ENCODE measurements around the gene NR2C2AP.
"Not testable (repeated sequence)": the region's sequence is repeated elsewhere in the genome, so short reads cannot be mapped to it uniquely, and the experiment has no call there.

Gene NR2C2AP

GRCh38 chr19:19185853-19186740 lies 17.1 kb downstream of the NR2C2AP start:
- peak in 11 of 56 donors; percentile 1 to 35 (median 7) for DNase-seq

DNA sequence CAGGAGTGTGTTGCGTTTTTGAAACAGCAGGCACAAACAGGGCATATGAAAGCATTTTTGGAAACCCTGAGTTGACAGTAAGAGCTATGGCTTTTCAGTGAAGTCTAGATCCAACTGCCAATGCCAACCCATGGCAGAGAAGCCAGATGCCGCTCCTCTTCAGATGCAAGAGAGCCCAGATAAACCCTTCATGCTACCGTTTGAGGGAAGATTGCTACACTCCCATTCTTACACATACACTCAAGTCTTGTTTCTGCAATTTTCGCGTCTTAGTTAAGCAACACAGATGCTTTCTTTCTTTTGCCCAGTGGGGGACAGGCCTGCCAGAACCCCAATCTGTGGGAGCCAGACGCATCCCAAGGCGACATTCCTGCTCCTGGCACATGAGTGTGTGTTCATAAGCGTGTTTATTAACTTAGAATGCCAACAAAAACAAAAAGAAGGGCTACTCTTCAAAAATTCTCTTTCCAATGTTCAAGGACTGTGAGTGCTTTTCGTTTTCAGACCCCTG lies 21.7 kb downstream of the NR2C2AP start:
- DNase-seq = no peak

DNA sequence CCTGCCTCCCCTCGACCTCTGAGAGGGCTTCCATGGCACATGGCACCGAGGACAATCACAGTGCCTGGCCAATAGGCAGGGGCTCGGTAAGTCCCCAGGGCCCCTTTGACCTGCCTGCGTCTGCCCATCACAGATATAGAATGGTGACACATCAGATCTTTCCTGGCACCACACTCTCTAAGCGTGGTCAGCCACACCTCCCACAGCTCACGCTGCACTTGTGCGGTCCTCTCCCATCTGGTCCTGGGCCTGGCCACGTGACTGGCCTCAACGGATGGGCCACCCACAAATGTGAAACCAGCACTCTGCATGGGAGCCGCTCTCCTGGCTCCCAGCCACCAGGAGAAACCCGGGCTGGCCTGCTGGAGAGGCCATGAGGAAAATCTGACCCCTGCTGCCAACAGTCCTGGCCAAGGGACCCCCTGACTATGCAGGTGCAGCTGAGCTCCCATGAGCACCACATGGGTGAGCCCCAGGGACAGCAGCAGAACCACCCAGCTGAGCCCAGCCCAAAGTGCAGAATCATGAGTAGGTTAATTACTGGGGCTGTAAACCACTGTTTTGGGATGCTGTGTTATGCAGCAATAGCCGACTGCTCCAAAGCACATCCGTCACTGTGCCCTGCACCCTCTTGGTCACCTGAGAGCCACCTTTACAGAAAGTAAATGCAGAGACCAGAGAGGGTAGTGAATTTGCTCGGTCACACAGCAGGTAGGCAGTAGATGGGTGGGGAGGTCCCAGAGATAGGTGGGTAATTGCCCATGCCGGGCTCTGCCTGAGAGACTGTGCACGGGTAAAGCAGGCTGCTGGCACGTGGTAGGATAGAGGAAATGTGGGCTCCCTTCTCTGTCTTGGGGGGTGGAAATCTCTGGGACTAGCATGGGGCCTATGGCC lies 23.4 kb downstream of the NR2C2AP start:
- DNase-seq = no peak

- no peak for DNase-seq
Measured at GRCh38 chr19:19176950-19177349, 26.3 kb downstream of the NR2C2AP start.

- DNase-seq = not testable (repeated sequence)
Measured at GRCh38 chr19:19173243-19173642, 30.0 kb downstream of the NR2C2AP start.

GRCh38 chr19:19171821-19172532 lies 31.2 kb downstream of the NR2C2AP start:
- DNase-seq = no peak

DNA sequence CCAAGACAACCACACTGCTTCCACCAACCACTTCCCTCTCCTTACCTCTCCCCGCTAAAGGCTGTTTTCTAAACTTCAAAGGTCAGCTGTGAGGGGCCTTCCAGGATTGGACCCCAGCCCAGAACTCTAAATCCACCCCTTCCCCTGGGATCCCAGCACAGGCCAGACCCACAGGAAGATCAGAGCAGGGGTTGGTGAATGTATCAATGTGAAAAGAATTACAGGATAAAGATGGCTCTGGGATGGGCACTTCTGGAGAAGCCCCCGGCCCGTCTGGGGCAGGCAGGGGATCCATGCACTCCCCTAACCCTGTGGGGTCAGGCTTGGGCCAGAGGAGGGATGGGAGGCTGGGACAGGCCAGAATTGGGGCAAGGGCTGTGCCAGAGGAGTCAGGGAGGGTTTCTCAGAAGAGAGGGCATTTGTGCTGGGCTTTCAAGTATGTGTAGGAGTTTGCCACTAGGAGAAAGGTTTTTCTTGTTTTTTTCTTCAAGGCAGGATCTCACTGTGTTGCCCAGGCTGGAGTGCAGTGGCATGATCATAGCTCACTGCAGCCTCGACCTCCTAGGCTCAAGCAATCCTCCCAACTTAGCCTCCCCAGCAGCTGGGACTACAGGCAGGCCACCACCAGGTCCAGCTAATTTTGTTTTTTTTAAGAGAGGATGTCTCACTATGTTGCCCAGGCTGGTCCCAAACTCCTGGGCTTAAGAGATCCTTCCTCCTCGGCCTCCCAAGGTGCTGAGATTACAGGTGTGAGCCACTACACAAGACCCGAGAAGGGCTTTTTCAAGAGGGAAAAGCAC lies 32.1 kb downstream of the NR2C2AP start:
- no peak for DNase-seq

GRCh38 chr19:19170053-19170872 lies 33.0 kb downstream of the NR2C2AP start, which contains the start of gene MEF2B:
MEF2B (minus strand) TSS chr19:19170263; CDS start chr19:19150735, 19,528 bp downstream.
- peak in 41 of 56 donors; percentile 1 to 84 (median 34) for DNase-seq

DNA sequence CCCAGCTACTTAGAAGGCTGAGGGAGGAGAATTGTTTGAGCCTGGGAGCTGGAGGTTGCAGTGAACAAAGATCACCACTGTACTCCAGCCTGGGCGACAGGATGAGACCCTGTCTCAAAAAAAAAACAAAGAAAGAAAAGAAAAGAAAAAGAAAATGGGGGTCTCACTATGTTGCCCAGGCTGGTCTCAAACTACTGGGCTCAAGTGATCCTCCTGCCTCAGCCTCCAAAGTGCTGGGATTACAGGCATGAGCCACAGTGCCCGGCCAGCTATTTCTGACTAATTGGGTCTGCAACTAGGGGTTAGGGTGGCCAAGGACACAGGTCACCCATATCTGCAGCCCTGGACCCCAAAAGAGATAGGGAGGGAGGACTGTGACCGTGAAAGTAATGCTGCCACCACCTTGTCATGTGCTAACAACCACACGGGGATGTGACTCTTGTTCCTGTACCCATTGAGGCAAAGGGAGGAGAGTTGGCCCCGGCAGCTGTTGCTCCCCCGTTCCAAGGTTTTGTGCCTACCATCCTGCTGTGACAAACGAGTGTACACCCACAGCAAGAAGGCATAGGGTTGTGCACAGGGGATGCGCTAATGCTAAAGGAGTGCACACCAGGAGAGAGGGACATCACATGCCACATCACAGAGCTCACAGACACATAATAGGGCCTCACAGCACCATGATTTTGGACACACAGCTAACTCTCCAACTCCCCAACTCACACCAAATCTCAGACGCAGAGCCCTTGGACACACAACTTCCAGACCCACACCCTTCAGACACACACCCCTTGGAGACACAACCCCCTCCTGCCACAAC lies 33.8 kb downstream of the NR2C2AP start:
- DNase-seq = no peak

- no peak for DNase-seq
Measured at GRCh38 chr19:19167612-19168011, 35.6 kb downstream of the NR2C2AP start.

GRCh38 chr19:19165396-19165795 lies 37.8 kb downstream of the NR2C2AP start:
- no peak for DNase-seq

DNA sequence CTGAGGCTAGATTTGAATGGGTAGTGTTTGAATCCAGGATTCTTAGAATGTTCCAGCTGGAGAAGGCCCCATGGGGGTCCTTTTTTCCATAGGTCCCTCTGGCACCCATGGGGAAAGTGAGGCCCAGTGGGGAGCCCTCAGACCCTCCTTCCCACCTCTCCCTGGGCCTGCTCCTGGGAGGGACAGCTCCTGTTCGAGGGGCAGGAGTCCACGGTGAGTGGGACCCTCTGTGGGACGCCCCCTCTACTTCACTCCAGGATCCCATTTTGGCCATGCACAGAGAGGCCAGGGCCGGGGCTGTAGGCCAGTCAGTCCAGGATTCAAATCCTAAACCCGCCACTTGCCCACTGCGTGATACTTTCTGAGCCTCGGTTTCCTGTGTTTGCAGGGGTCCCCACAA lies 40.7 kb downstream of the NR2C2AP start:
- no peak for DNase-seq

- DNase-seq = no peak
Measured at GRCh38 chr19:19160461-19161035, 42.7 kb downstream of the NR2C2AP start.

DNA sequence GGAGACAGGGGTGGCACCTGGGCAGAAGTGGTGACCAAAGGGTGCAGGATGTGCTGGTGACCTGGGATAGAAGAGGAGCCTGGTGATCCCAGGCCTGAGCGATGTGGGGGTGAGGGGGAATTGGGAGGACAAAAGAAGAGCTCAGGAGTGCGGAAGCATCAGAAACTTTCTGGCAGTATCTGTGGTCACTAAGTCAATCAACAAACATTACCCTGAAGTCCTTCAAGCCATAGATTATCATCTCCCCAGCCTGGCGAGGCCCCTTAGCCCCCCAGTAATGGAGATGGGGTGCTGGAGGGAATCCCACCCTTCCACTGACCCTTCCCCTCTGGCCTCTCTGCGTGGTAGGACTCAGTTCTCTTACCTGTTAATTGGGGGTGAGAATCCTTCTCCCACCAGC lies 43.7 kb downstream of the NR2C2AP start:
- DNase-seq = no peak

DNA sequence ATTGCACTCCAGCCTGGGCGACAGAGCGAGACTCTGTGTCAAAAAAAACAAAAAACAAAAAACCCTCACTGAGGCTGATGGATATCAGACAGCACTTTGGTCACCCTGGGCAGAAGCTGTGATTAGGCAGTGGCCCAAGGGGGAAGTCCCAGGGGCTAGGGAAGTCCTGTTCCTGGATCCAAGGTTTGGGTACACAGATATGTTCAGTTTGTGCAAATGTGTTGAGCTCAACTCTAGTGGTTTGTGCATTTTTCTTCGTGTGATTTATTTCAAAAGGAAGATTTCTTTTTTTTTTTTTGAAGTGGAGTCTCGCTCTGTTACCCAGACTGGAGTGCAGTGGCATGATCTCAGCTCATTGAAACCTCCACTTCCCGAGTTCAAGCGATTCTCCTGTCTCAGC lies 45.4 kb downstream of the NR2C2AP start:
- no peak for DNase-seq

DNA sequence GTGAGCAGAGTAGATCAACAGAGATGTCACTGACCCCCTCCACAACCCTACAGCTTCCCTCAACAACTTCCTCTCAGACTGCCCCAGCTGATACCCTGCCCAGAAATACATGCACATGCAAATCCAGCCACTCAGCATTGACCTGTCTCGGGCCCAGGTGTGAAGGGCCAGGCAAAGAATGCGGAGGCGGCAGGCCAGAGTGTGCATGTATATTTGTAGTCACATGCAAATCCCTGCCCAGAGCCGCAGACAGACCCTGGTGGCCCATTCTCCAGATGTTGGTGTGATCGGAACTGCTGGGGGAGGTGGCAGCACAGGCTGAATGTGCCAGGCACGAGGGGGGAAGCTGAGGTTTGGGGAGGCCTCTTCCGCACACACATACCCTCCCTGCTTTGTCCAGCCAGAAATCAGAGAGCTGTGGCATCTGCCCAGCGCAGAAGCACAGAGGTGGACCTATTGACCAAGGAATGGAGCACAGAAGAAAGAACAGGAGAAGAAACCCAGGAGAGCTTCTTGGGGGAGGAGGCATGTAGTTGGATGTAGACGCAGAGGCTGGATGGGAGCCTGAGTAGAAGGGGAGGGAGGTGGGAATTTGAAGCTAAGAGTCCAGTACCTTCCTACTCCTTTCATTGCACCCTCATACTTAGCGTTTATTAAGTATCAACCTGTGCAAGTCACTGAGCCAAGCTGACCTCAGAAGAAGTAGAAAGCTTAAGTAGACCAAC lies 47.6 kb downstream of the NR2C2AP start:
- no peak for DNase-seq

- DNase-seq = no peak
Measured at GRCh38 chr19:19154768-19155494, 48.3 kb downstream of the NR2C2AP start.
